Bronchial epithelial cell (primary cell): ENCODE data around the gene SHC2. TPM values are rescaled to one million over a fixed set of nuclear protein-coding genes. Genes with fewer than 3 reads are reported as not detected.

Experiments used
- DNase-seq: peaks from one replicate; pipeline ENCODE4 v3.0.0-alpha.2; 2010; ENCODE audit warnings: low read depth
- FAIRE-seq: peaks from 2 replicates; lab custom pipeline; 2011; peaks lifted over from hg19 to GRCh38; lab: Jason Lieb, UNC
- H3K27me3 ChIP-seq: 2 replicates; pipeline ENCODE4 v1.5.1; 2011; ENCODE audit warnings: low read length; ENCODE audit not compliant: control insufficient read depth, insufficient read depth
- H3K36me3 ChIP-seq: 2 replicates; pipeline ENCODE4 v1.5.1; 2011; ENCODE audit warnings: low read length; ENCODE audit not compliant: control insufficient read depth, insufficient read depth
- H3K4me3 ChIP-seq: 2 replicates; pipeline ENCODE4 v1.5.1; 2011; ENCODE audit warnings: mild to moderate bottlenecking, low read depth, low read length, control low read depth
- CTCF ChIP-seq: IDR thresholded peaks from 2 replicates; pipeline ENCODE4 v1.5.1; 2011; ENCODE audit warnings: mild to moderate bottlenecking, moderate library complexity, low read length, control low read depth, inconsistent platforms; ENCODE audit not compliant: insufficient read depth, severe bottlenecking
- total RNA-seq: library from RNA; depleted of rRNA; stranded (reverse); fragments of >200 nt; gene quantifications from 2 replicates; pipeline ENCODE4 v1.2.1, GENCODE V29; 2014

The SHC2 gene
- total RNA-seq, 1 donor from 2014 or later, result under 0.01 TPM

DNA sequence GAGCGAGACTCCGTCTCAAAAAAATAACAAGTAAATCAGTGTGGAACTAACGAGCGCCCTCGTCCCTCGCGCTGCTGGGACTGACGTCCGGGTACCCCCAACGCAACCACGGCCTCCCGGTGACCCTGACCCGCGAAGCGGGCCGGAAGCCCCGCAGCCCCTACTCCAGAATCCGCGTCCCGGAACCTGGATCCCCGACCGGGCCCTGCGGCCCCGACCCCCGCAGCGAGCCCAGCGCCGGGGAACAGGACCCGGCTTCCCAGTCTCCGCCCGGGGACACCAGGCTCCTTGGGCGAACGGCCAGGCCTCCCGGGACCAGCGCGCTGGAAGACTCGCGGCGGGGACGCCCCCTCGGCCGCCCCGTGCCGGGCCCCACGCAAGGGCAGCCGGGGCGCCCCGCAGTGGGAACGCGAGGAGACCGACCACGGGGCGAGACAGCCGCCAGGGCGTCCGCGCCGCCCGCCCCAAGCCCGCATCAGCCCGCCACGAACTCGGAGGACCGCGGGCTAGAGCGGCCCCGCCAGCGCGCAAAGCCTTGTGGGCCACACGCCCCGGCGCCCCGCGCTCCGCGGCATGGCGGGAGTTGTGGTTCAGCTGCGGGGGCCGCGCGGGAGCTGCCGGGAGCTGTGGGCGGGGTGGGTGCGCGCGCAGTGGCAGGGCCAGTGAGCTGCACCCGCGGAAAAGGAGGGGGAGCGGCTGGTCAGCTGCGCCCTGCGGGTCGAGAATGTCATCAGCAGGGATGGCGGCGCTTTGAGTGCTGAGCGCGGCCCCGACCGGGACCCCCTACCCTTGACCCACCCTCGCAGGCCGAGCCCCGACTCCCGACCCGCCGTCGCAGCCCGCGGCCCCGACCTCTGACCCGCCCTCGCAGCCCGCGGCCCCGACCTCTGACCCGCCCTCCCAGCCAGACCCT is 27.9 kb upstream of the SHC2 start:
- H3K4me3 ChIP-seq, result peak overlapping the region; percentile 77
- H3K36me3 ChIP-seq, result no peaks in the 10 kb centered on the region
- no peak for TF ChIP-seq CTCF
- H3K27me3 ChIP-seq, result no peaks in the 10 kb centered on the region
- FAIRE-seq (no peak), DNase-seq (peak; percentile 75)

GRCh38 chr19:485583-486236 is 24.9 kb upstream of the SHC2 start:
- Histone ChIP-seq H3K27me3 (no peaks in the 10 kb centered on the region), H3K36me3 (no peaks in the 10 kb centered on the region), H3K4me3 (no peak overlapping the region)
- DNase-seq (peak; percentile 33), FAIRE-seq (no peak)
- no peak for TF ChIP-seq CTCF

- Histone ChIP-seq H3K4me3 (no peak overlapping the region), H3K27me3 (no peaks in the 10 kb centered on the region), H3K36me3 (no peaks in the 10 kb centered on the region)
- TF ChIP-seq CTCF, result no peak
- DNase-seq (no peak), FAIRE-seq (no peak)
Observed at GRCh38 chr19:485077-485476, 24.2 kb upstream of the SHC2 start.

GRCh38 chr19:484494-484893 is 23.7 kb upstream of the SHC2 start:
- Histone ChIP-seq H3K27me3 (no peaks in the 10 kb centered on the region), H3K4me3 (no peak overlapping the region), H3K36me3 (no peaks in the 10 kb centered on the region)
- FAIRE-seq (no peak), DNase-seq (no peak)
- no peak for TF ChIP-seq CTCF

GRCh38 chr19:483332-484072 is 22.7 kb upstream of the SHC2 start:
- TF ChIP-seq CTCF, result no peak
- no peak overlapping the region for H3K4me3 ChIP-seq
- H3K36me3 ChIP-seq, result no peaks in the 10 kb centered on the region
- H3K27me3 ChIP-seq, result no peaks in the 10 kb centered on the region
- no peak for DNase-seq
- no peak for FAIRE-seq
